H1 (cell line): ENCODE measurements around the gene ITPRIPL2. TPM values are rescaled to one million over a fixed set of nuclear protein-coding genes. Genes with fewer than 3 reads are reported as not detected.

ENCODE experiments used
- CTCF ChIA-PET: fragments of 300-600 bp; sonication (Branson Sonifier 250); formaldehyde crosslinking; loops from one replicate; lab custom pipeline; 2021; ENCODE audit not compliant: partially characterized antibody; lab: Charles Lee
- POLR2A ChIA-PET: fragments of 300-600 bp; sonication (Branson Sonifier 250); formaldehyde crosslinking; loops from one replicate; lab custom pipeline; 2021; ENCODE audit warnings: inconsistent platforms; ENCODE audit not compliant: partially characterized antibody; lab: Charles Lee
- DNase-seq, 2 experiments: peaks; one replicate each; pipeline versions ENCODE4 v3.0.0 to v3.0.0-alpha.2; 2010 to 2022; ENCODE audit warnings: low spot score in 2 of 2, low read depth in 1 of 2, mixed read lengths in 1 of 2
- FAIRE-seq: peaks from 2 replicates; lab custom pipeline; 2011; peaks lifted over from hg19 to GRCh38; lab: Jason Lieb, UNC
- H2AFZ ChIP-seq: 2 replicates; pipeline ENCODE4 v1.8.1; 2012; ENCODE audit warnings: low read length, inconsistent platforms
- H2AK5ac ChIP-seq: 2 replicates; pipeline ENCODE4 v1.6.1; 2013; ENCODE audit warnings: low read depth, low read length
- H2BK120ac ChIP-seq: replicated peaks from 2 replicates; pipeline ENCODE3; 2013; ENCODE audit warnings: low read depth, low read length, inconsistent platforms
- H2BK12ac ChIP-seq: 2 replicates; pipeline ENCODE4 v1.6.1; 2013; ENCODE audit warnings: low read depth, low read length
- H2BK15ac ChIP-seq: 2 replicates; pipeline ENCODE4 v1.6.1; 2013; ENCODE audit warnings: low read length
- H2BK20ac ChIP-seq: 2 replicates; pipeline ENCODE4 v1.6.1; 2013; ENCODE audit warnings: low read length
- H2BK5ac ChIP-seq: 2 replicates; pipeline ENCODE4 v1.6.1; 2013; ENCODE audit warnings: low read depth, low read length
- H3K14ac ChIP-seq: 2 replicates; pipeline ENCODE4 v1.6.1; 2013; ENCODE audit warnings: inconsistent platforms; ENCODE audit not compliant: insufficient read length
- H3K18ac ChIP-seq: 2 replicates; pipeline ENCODE4 v1.6.1; 2013; ENCODE audit warnings: low read length; ENCODE audit errors: extremely low read depth
- H3K23ac ChIP-seq: 2 replicates; pipeline ENCODE4 v1.6.1; 2013; ENCODE audit warnings: inconsistent platforms; ENCODE audit not compliant: insufficient read length
- H3K23me2 ChIP-seq: 2 replicates; pipeline ENCODE4 v1.6.1; 2013; ENCODE audit warnings: low read depth, low read length
- H3K27ac ChIP-seq: 2 replicates; pipeline ENCODE4 v1.6.1; 2011; ENCODE audit warnings: low read depth, low read length, inconsistent platforms
- H3K27me3 ChIP-seq, 4 experiments: replicated peaks in 1 of 4; 1 replicate in 1 of 4; 2 replicates in 3 of 4; pipeline versions ENCODE4 v1.6.1 to v1.8.1; 2011 to 2013; ENCODE audit warnings: low read length in 3 of 4, mild to moderate bottlenecking in 3 of 4, inconsistent platforms in 2 of 4, mixed read lengths in 2 of 4, moderate library complexity in 1 of 4; ENCODE audit not compliant: control insufficient read depth in 3 of 4, insufficient read depth in 3 of 4; ENCODE audit errors: extremely low read depth in 1 of 4
- H3K36me3 ChIP-seq, 4 experiments: 2 replicates each; pipeline versions ENCODE4 v1.6.1 to v1.8.1; 2011 to 2013; ENCODE audit warnings: mild to moderate bottlenecking in 4 of 4, low read length in 3 of 4, moderate library complexity in 2 of 4, control low read depth in 1 of 4, inconsistent platforms in 1 of 4; ENCODE audit not compliant: insufficient read depth in 4 of 4, control insufficient read depth in 2 of 4
- H3K4ac ChIP-seq: replicated peaks from 2 replicates; pipeline ENCODE3; 2013; ENCODE audit warnings: low read length, low read depth, mixed read lengths, inconsistent platforms; ENCODE audit not compliant: insufficient read length
- H3K4me1 ChIP-seq, 4 experiments: replicated peaks in 1 of 4; 1 replicate in 1 of 4; 2 replicates in 3 of 4; pipeline versions ENCODE4 v1.6.1 to v1.8.1; 2011 to 2013; ENCODE audit warnings: low read length in 3 of 4, inconsistent platforms in 2 of 4, mixed read lengths in 1 of 4; ENCODE audit not compliant: insufficient read depth in 4 of 4, control insufficient read depth in 3 of 4
- H3K4me2 ChIP-seq, 2 experiments: 2 replicates each; pipeline versions ENCODE4 v1.6.1 to v1.8.1; 2011 to 2013; ENCODE audit warnings: low read depth in 2 of 2, low read length in 2 of 2, control low read depth in 1 of 2, inconsistent platforms in 1 of 2, mild to moderate bottlenecking in 1 of 2; ENCODE audit not compliant: insufficient read depth in 1 of 2
- H3K4me3 ChIP-seq, 4 experiments: fragments of 200-600, 300-600 bp in 1 of 4; sonication (generic), shearing (Covaris generic), sonication (Bioruptor Twin) in 1 of 4; 2 replicates each; pipeline versions ENCODE4 v1.5.1 to v1.8.1; 2011 to 2016; ENCODE audit warnings: low read length in 4 of 4, low read depth in 3 of 4, control low read depth in 2 of 4, inconsistent platforms in 2 of 4, mild to moderate bottlenecking in 2 of 4, mixed read lengths in 1 of 4, moderate library complexity in 1 of 4; ENCODE audit not compliant: insufficient read depth in 2 of 4; ENCODE audit errors: extremely low read depth in 1 of 4
- H3K56ac ChIP-seq: replicated peaks from 2 replicates; pipeline ENCODE3; 2013; ENCODE audit warnings: low read depth, mild to moderate bottlenecking, mixed read lengths, low read length, inconsistent platforms; ENCODE audit not compliant: insufficient read length
- H3K79me1 ChIP-seq: 2 replicates; pipeline ENCODE4 v1.6.1; 2013; ENCODE audit warnings: low read depth, low read length, control low read depth
- H3K79me2 ChIP-seq, 2 experiments: 2 replicates each; pipeline versions ENCODE4 v1.6.1 to v1.8.1; 2012 to 2013; ENCODE audit warnings: low read length in 2 of 2, mild to moderate bottlenecking in 2 of 2, inconsistent platforms in 1 of 2; ENCODE audit not compliant: insufficient read depth in 2 of 2, control insufficient read depth in 1 of 2
- H3K9ac ChIP-seq, 4 experiments: replicated peaks in 1 of 4; 1 replicate in 1 of 4; 2 replicates in 3 of 4; pipeline versions ENCODE4 v1.6.1 to v1.8.1; 2011 to 2013; ENCODE audit warnings: low read depth in 3 of 4, low read length in 3 of 4, control low read depth in 2 of 4, mild to moderate bottlenecking in 2 of 4, moderate library complexity in 2 of 4, inconsistent platforms in 1 of 4; ENCODE audit errors: extremely low read depth in 1 of 4
- H3K9me3 ChIP-seq, 2 experiments: 2 replicates each; pipeline versions ENCODE4 v1.6.1 to v1.8.1; 2012 to 2013; ENCODE audit warnings: mild to moderate bottlenecking in 2 of 2, moderate library complexity in 2 of 2, control low read depth in 1 of 2, inconsistent platforms in 1 of 2, low read depth in 1 of 2, low read length in 1 of 2, mixed read lengths in 1 of 2; ENCODE audit not compliant: insufficient read depth in 2 of 2
- H4K20me1 ChIP-seq, 2 experiments: replicated peaks in 1 of 2; 2 replicates each; pipeline versions ENCODE3 to v1.8.1; 2011 to 2013; ENCODE audit warnings: inconsistent platforms in 2 of 2, low read length in 2 of 2, mild to moderate bottlenecking in 1 of 2; ENCODE audit not compliant: insufficient read depth in 2 of 2, control insufficient read depth in 1 of 2
- H4K5ac ChIP-seq: 2 replicates; pipeline ENCODE4 v1.6.1; 2013; ENCODE audit warnings: low read length, low read depth, mixed read lengths, inconsistent platforms; ENCODE audit not compliant: insufficient read length
- H4K8ac ChIP-seq: 2 replicates; pipeline ENCODE4 v1.8.0; 2013; ENCODE audit warnings: mild to moderate bottlenecking, moderate library complexity, low read length, inconsistent platforms; ENCODE audit not compliant: insufficient read depth; ENCODE audit errors: extremely low read depth
- H4K91ac ChIP-seq: replicated peaks from 2 replicates; pipeline ENCODE3; 2013; ENCODE audit warnings: low read length, mixed read lengths, inconsistent platforms; ENCODE audit not compliant: insufficient read length
- HDAC2 ChIP-seq, 2 experiments: fragments of 300-600 bp in 1 of 2; sonication (generic) in 1 of 2; IDR thresholded peaks; 2 replicates each; pipeline ENCODE4 v1.6.1; 2011 to 2012; ENCODE audit warnings: low read depth in 2 of 2, low read length in 2 of 2, mild to moderate bottlenecking in 2 of 2, moderate library complexity in 2 of 2, borderline replicate concordance in 1 of 2, inconsistent platforms in 1 of 2
- KDM1A ChIP-seq: fragments of 200-600, 300-600 bp; sonication (generic); IDR thresholded peaks from 2 replicates; pipeline ENCODE4 v1.7.1; 2016; ENCODE audit warnings: mild to moderate bottlenecking, low read length, borderline replicate concordance
- NANOG ChIP-seq: IDR thresholded peaks from 2 replicates; pipeline ENCODE4 v1.6.1; 2011; ENCODE audit warnings: low read length, low read depth, mild to moderate bottlenecking, inconsistent platforms; ENCODE audit not compliant: insufficient read depth, poor library complexity, severe bottlenecking
- POU5F1 ChIP-seq: IDR thresholded peaks from 2 replicates; pipeline ENCODE4 v1.6.1; 2011; ENCODE audit warnings: low read depth, mild to moderate bottlenecking, low read length, moderate library complexity
- SIRT6 ChIP-seq: IDR thresholded peaks from one replicate; pipeline ENCODE4 v1.7.1; 2012; ENCODE audit warnings: low read length, inconsistent platforms
- SUZ12 ChIP-seq: fragments of 200-600 bp; sonication (generic); IDR thresholded peaks from 2 replicates; pipeline ENCODE4 v1.6.1; 2012; ENCODE audit warnings: mild to moderate bottlenecking, inconsistent platforms, low read length, moderate library complexity, mixed read lengths
- WGBS, 2 experiments: shearing (Covaris generic) in 1 of 2; methylation state at CpG; one replicate each; pipeline versions ENCODE4 v1.1.6 to v1.1.7; 2013 to 2015; ENCODE audit warnings: low lambda C conversion rate in 2 of 2, mixed read lengths in 2 of 2, inconsistent platforms in 1 of 2, low coverage in 1 of 2, missing lambda C conversion rate in 1 of 2; ENCODE audit not compliant: insufficient replicate concordance in 2 of 2, insufficient coverage in 1 of 2, insufficient read length in 1 of 2; ENCODE audit errors: extremely low coverage in 1 of 2, missing lambda C conversion rate in 1 of 2; 5-methylcytosine and 5-hydroxymethylcytosine counted together
- polyA plus RNA-seq, 7 experiments: library from polyadenylated mRNA; depleted of rRNA in 3 of 7; stranded (reverse) in 5 of 7; unstranded in 2 of 7; fragments of >200 nt in 5 of 7; fragments of 200-250 nt in 2 of 7; gene quantifications; 1 replicate in 5 of 7; 2 replicates in 1 of 7; 4 replicates in 1 of 7; pipeline versions ENCODE4 v1.2.1 to v1.2.3, GENCODE V29; 2011 to 2013; ENCODE audit warnings: missing spikeins in 2 of 7, mixed read lengths in 2 of 7
- total RNA-seq: library from RNA; stranded (reverse); fragmentation: NEBNext Ultra II Directional; extraction: Animal tissue kit (Norgen Biotek cat#: 25700); gene quantifications from 2 replicates; pipeline ENCODE4 v1.2.1, GENCODE V29; 2021

ITPRIPL2 gene
- total and polyA plus RNA-seq, 2 of the 8 experiments (the other 6 are each of a cell fraction or from before 2014, with no cell fraction given): 1.1 to 3.4 TPM

- H3K79me2 ChIP-seq: no peaks in the 10 kb centered on the region
- H3K9me3 ChIP-seq: no peaks in the 10 kb centered on the region
- H4K8ac ChIP-seq: no peak overlapping the region
- no peaks in the 10 kb centered on the region for H4K20me1 ChIP-seq
- no peak overlapping the region for H3K4me2 ChIP-seq
- H3K4ac ChIP-seq: no peak overlapping the region
- ChIA-PET POLR2A (interaction anchor here (1.2 kb wide), 1 partner anchor 9 kb away, joined by 4 read pairs; no protein-coding TSS in a partner anchor), CTCF (interaction anchor here (0.8 to 1.1 kb wide), 7 partner anchors 11 to 237 kb away, joined by 3 to 6 read pairs (median 3); partner anchors contain the start of genes ITPRIPL2 and TMC7)
- H3K18ac ChIP-seq: no peak overlapping the region
- no peak overlapping the region for H2BK15ac ChIP-seq
- no peak overlapping the region for H2AFZ ChIP-seq
- no peak overlapping the region for H2BK12ac ChIP-seq
- no peak overlapping the region for H3K56ac ChIP-seq
- no peaks in the 10 kb centered on the region for H3K36me3 ChIP-seq
- no peak overlapping the region for H4K91ac ChIP-seq
- no peak overlapping the region for H3K9ac ChIP-seq
- H4K5ac ChIP-seq: no peak overlapping the region
- FAIRE-seq (no peak), DNase-seq (no peak)
- no peak overlapping the region for H2BK5ac ChIP-seq
- H3K4me3 ChIP-seq: no peak overlapping the region
- no peaks in the 10 kb centered on the region for H3K79me1 ChIP-seq
- H2BK120ac ChIP-seq: no peak overlapping the region
- no peak overlapping the region for H3K14ac ChIP-seq
- H2BK20ac ChIP-seq: no peak overlapping the region
- WGBS, 2 experiments: 83% methylated on average over 5 of the region's 5 CpGs; no CpG with 5 or more reads in 1 of the 2 experiments
- H2AK5ac ChIP-seq: no peak overlapping the region
- no peaks in the 10 kb centered on the region for H3K23me2 ChIP-seq
- H3K27ac ChIP-seq: no peak overlapping the region
- 0 out of 7 replicates have a peak, but pooled peaks cover 0 to 3% (median 0%) of the 10 kb centered on the region in 4 experiments for H3K4me1 ChIP-seq
- no peaks in the 10 kb centered on the region for H3K27me3 ChIP-seq
- no peak overlapping the region for H3K23ac ChIP-seq
- no peak for TF ChIP-seq SIRT6
- TF ChIP-seq NANOG: no peak
- TF ChIP-seq POU5F1: no peak
- TF ChIP-seq KDM1A: peak; percentile 84; the same call in 1 of the 2 replicates
- no peak for TF ChIP-seq SUZ12
- TF ChIP-seq HDAC2 (IDR thresholded peaks at IDR 0.05; ENCODE audit: borderline replicate concordance in 1 of 2, low read depth in 2 of 2, low read length in 2 of 2): no peak
Measured at GRCh38 chr16:19139436-19140091, 25.8 kb downstream of the ITPRIPL2 start.
